HEK293 (cell line): ENCODE measurements around the gene KCNJ1.
A peak's percentile ranks its signal among the peaks of the same experiment; 100 is the strongest.

Experiments
- CTCF ChIA-PET: fragments of 350-600 bp; formaldehyde crosslinking; extraction: SDS; loops from one replicate; lab custom pipeline; 2021; ENCODE audit warnings: antibody characterized with exemption; lab: Yijun Ruan, JAX
- POLR2A ChIA-PET: fragments of 300-600 bp; formaldehyde crosslinking; extraction: SDS; loops from one replicate; lab custom pipeline; 2020; ENCODE audit warnings: antibody characterized with exemption, inconsistent platforms; lab: Yijun Ruan, JAX
- H3K27ac ChIP-seq: fragments of 200-500 bp; sonication (Bioruptor generic); 2 replicates; pipeline ENCODE4 v1.5.1; 2014; ENCODE audit warnings: low read depth, low read length, control low read depth, inconsistent platforms; ENCODE audit errors: extremely low read depth
- H3K36me3 ChIP-seq, 2 experiments: fragments of 200-500 bp in 1 of 2; sonication (Bioruptor generic) in 1 of 2; 1 replicate in 1 of 2; 2 replicates in 1 of 2; pipeline ENCODE4 v1.5.1; 2014 to 2017; ENCODE audit warnings: inconsistent platforms in 2 of 2, low read length in 2 of 2; ENCODE audit not compliant: control insufficient read depth in 2 of 2, insufficient read depth in 1 of 2
- H3K4me1 ChIP-seq: fragments of 200-500 bp; sonication (Bioruptor generic); 2 replicates; pipeline ENCODE4 v1.5.1; 2014; ENCODE audit warnings: mild to moderate bottlenecking, low read length, inconsistent platforms; ENCODE audit not compliant: control insufficient read depth, insufficient read depth
- H3K4me3 ChIP-seq: 2 replicates; pipeline ENCODE4 v1.5.1; 2011; ENCODE audit warnings: low read depth, mild to moderate bottlenecking, control low read depth, low read length, moderate library complexity
- H3K9me3 ChIP-seq: fragments of 200-500 bp; sonication (Bioruptor generic); 2 replicates; pipeline ENCODE4 v1.5.1; 2014; ENCODE audit warnings: low read depth, low read length, inconsistent platforms; ENCODE audit not compliant: control insufficient read depth, insufficient read depth
- CTCF ChIP-seq: fragments of 450-650 bp; formaldehyde crosslinking; IDR thresholded peaks from 2 replicates; pipeline ENCODE4 v1.5.1; 2016; ENCODE audit warnings: missing biosample characterization, missing genetic modification characterization
- IKZF3 ChIP-seq: fragments of 450-650 bp; IDR thresholded peaks from 2 replicates; pipeline ENCODE4 v1.5.0; 2018; ENCODE audit warnings: missing biosample characterization, mild to moderate bottlenecking, missing genetic modification characterization, moderate library complexity
- KLF7 ChIP-seq: fragments of 450-650 bp; formaldehyde crosslinking; IDR thresholded peaks from 2 replicates; pipeline ENCODE4 v1.5.1; 2016; ENCODE audit warnings: missing biosample characterization, missing genetic modification characterization, borderline replicate concordance
- KLF8 ChIP-seq: fragments of 450-650 bp; formaldehyde crosslinking; IDR thresholded peaks from 2 replicates; pipeline ENCODE4 v1.5.1; 2016; ENCODE audit warnings: missing biosample characterization, missing genetic modification characterization
- KLF9 ChIP-seq: fragments of 450-650 bp; formaldehyde crosslinking; IDR thresholded peaks from 2 replicates; pipeline ENCODE4 v1.5.1; 2016; ENCODE audit warnings: missing biosample characterization, missing genetic modification characterization, low read depth
- OSR2 ChIP-seq: fragments of 450-650 bp; formaldehyde crosslinking; IDR thresholded peaks from 2 replicates; pipeline ENCODE4 v1.5.1; 2016; ENCODE audit warnings: missing biosample characterization, missing genetic modification characterization
- REPIN1 ChIP-seq: fragments of 450-650 bp; formaldehyde crosslinking; IDR thresholded peaks from 2 replicates; pipeline ENCODE4 v1.5.1; 2017; ENCODE audit warnings: missing biosample characterization, missing genetic modification characterization, low read depth
- REST ChIP-seq: fragments of 450-650 bp; formaldehyde crosslinking; IDR thresholded peaks from 2 replicates; pipeline ENCODE4 v1.5.1; 2016; ENCODE audit warnings: missing biosample characterization, missing genetic modification characterization
- ZFP41 ChIP-seq: fragments of 450-650 bp; formaldehyde crosslinking; IDR thresholded peaks from 2 replicates; pipeline ENCODE4 v1.5.1; 2016; ENCODE audit warnings: missing biosample characterization, missing genetic modification characterization, borderline replicate concordance
- ZNF221 ChIP-seq: fragments of 450-650 bp; formaldehyde crosslinking; IDR thresholded peaks from 2 replicates; pipeline ENCODE4 v1.5.1; 2017; ENCODE audit warnings: missing biosample characterization, missing genetic modification characterization, borderline replicate concordance
- ZNF23 ChIP-seq: fragments of 450-650 bp; formaldehyde crosslinking; IDR thresholded peaks from 2 replicates; pipeline ENCODE4 v1.5.1; 2016; ENCODE audit warnings: missing biosample characterization, missing genetic modification characterization, borderline replicate concordance
- ZNF350 ChIP-seq: fragments of 450-650 bp; formaldehyde crosslinking; IDR thresholded peaks from 2 replicates; pipeline ENCODE4 v1.5.0; 2017; ENCODE audit warnings: missing biosample characterization, mild to moderate bottlenecking, missing genetic modification characterization
- ZNF354C ChIP-seq: fragments of 450-650 bp; formaldehyde crosslinking; IDR thresholded peaks from 2 replicates; pipeline ENCODE4 v1.5.1; 2016; ENCODE audit warnings: missing biosample characterization, missing genetic modification characterization, low read depth, borderline replicate concordance
- ZNF362 ChIP-seq: fragments of 450-650 bp; formaldehyde crosslinking; IDR thresholded peaks from 2 replicates; pipeline ENCODE4 v1.5.1; 2016; ENCODE audit warnings: missing biosample characterization, missing genetic modification characterization
- ZNF433 ChIP-seq: fragments of 450-650 bp; formaldehyde crosslinking; IDR thresholded peaks from 2 replicates; pipeline ENCODE4 v1.5.1; 2016; ENCODE audit warnings: missing biosample characterization, missing genetic modification characterization, low read depth
- ZNF473 ChIP-seq: fragments of 450-650 bp; formaldehyde crosslinking; IDR thresholded peaks from 2 replicates; pipeline ENCODE4 v1.5.1; 2017; ENCODE audit warnings: missing biosample characterization, missing genetic modification characterization
- ZNF513 ChIP-seq: fragments of 450-650 bp; IDR thresholded peaks from 2 replicates; pipeline ENCODE4 v1.5.1; 2018; ENCODE audit warnings: missing biosample characterization, missing genetic modification characterization
- ZNF670 ChIP-seq: fragments of 450-650 bp; formaldehyde crosslinking; IDR thresholded peaks from 2 replicates; pipeline ENCODE4 v1.5.1; 2016; ENCODE audit warnings: missing biosample characterization, missing genetic modification characterization, low read depth
- ZNF701 ChIP-seq: fragments of 450-650 bp; formaldehyde crosslinking; IDR thresholded peaks from 2 replicates; pipeline ENCODE4 v1.5.1; 2016; ENCODE audit warnings: missing biosample characterization, missing genetic modification characterization
- ZNF747 ChIP-seq: fragments of 450-650 bp; formaldehyde crosslinking; IDR thresholded peaks from 2 replicates; pipeline ENCODE4 v1.5.1; 2016; ENCODE audit warnings: missing biosample characterization, missing genetic modification characterization
- TF ChIP-seq, protein P1 (sequence below): fragments of 450-650 bp; formaldehyde crosslinking; conservative IDR thresholded peaks from 2 replicates; pipeline ENCODE4 v1.5.1; 2016; ENCODE audit warnings: low read depth, missing biosample characterization, missing genetic modification characterization

KCNJ1 gene

GRCh38 chr11:128803011-128803410 lies 64.1 kb downstream of the KCNJ1 start:
- no peak overlapping the region for H3K4me3 ChIP-seq
- TF ChIP-seq KLF9 (tag by site-specific recombination) (no peak), ZNF670 (tag by site-specific recombination) (no peak), ZFP41 (no peak), ZNF473 (tag by site-specific recombination) (no peak), ZNF362 (no peak), ZNF433 (tag by site-specific recombination) (no peak), IKZF3 (tag by site-specific recombination) (no peak), REPIN1 (tag by site-specific recombination) (no peak), ZNF221 (no peak), ZNF701 (tag by site-specific recombination) (no peak), ZNF354C (tag by site-specific recombination) (no peak), ZNF747 (tag by site-specific recombination) (no peak), KLF7 (tag by site-specific recombination) (no peak), ZNF513 (tag by site-specific recombination) (no peak), ZNF23 (tag by site-specific recombination) (no peak)
- TF ChIP-seq, protein P1, sequence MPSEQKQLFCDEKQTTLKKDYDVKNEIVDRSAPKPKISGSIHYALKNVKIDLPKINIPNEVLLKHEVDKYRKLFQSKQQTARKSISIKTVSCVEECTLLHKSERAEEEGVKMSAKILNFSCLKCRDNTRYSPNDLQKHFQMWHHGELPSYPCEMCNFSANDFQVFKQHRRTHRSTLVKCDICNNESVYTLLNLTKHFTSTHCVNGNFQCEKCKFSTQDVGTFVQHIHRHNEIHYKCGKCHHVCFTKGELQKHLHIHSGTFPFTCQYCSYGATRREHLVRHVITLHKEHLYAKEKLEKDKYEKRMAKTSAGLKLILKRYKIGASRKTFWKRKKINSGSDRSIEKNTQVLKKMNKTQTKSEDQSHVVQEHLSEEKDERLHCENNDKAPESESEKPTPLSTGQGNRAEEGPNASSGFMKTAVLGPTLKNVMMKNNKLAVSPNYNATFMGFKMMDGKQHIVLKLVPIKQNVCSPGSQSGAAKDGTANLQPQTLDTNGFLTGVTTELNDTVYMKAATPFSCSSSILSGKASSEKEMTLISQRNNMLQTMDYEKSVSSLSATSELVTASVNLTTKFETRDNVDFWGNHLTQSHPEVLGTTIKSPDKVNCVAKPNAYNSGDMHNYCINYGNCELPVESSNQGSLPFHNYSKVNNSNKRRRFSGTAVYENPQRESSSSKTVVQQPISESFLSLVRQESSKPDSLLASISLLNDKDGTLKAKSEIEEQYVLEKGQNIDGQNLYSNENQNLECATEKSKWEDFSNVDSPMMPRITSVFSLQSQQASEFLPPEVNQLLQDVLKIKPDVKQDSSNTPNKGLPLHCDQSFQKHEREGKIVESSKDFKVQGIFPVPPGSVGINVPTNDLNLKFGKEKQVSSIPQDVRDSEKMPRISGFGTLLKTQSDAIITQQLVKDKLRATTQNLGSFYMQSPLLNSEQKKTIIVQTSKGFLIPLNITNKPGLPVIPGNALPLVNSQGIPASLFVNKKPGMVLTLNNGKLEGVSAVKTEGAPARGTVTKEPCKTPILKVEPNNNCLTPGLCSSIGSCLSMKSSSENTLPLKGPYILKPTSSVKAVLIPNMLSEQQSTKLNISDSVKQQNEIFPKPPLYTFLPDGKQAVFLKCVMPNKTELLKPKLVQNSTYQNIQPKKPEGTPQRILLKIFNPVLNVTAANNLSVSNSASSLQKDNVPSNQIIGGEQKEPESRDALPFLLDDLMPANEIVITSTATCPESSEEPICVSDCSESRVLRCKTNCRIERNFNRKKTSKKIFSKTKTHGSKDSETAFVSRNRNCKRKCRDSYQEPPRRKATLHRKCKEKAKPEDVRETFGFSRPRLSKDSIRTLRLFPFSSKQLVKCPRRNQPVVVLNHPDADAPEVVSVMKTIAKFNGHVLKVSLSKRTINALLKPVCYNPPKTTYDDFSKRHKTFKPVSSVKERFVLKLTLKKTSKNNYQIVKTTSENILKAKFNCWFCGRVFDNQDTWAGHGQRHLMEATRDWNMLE (tag by site-specific recombination), result no peak
- CTCF ChIA-PET, result interaction anchor here (0.6 to 2.2 kb wide), 15 partner anchors 8 to 764 kb away, joined by 3 to 11 read pairs (median 3); no protein-coding TSS in a partner anchor
- H3K27ac ChIP-seq, result no peak overlapping the region
- H3K9me3 ChIP-seq, result no peaks in the 10 kb centered on the region
- H3K36me3 ChIP-seq, result peaks cover 0 to 23% of the 10 kb centered on the region in 2 experiments; a peak in 1 of 3 replicates
- POLR2A ChIA-PET, result no interaction called here
- H3K4me1 ChIP-seq, result no peaks in the 10 kb centered on the region

DNA sequence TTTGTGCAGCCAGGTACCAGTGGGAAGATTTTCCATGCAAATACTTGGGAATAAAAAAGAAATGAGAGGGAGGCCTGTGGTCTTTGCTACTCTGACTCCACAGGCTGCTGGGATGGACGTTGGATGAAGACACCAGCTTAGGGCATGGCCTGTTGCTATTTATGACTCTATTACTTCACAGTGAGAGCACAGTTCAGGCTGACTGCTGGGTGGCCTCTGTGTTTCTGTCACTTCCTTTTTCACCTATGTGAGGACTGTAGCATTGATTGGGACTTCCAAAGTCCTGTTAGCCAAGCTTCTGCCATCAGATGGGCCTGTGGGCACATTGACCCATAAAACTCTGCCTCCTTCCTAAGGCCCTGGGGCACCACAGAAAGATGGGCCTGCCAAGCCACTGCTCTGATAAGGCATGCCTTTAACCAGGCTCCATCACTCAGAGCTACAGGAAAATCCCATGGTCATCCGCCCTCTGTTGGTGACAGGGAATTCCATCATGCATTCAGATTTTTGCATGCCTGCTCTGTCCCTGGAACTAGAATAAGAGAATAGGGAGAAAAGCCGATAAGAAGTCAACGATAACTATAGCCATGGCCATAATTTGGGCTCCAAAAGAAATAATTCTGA lies 64.6 kb downstream of the KCNJ1 start:
- Histone ChIP-seq H3K27ac (no peak overlapping the region), H3K9me3 (no peaks in the 10 kb centered on the region), H3K36me3 (peaks cover 0 to 23% of the 10 kb centered on the region in 2 experiments; a peak in 1 of 3 replicates), H3K4me3 (no peak overlapping the region), H3K4me1 (no peaks in the 10 kb centered on the region)
- TF ChIP-seq REST (tag by site-specific recombination) (no peak), KLF8 (tag by site-specific recombination) (no peak), CTCF (tag by site-specific recombination) (0 out of 2 replicates have a peak, but pooled peaks have one; percentile 21), ZNF350 (tag by site-specific recombination) (no peak), OSR2 (no peak)
- ChIA-PET CTCF (interaction anchor here (0.6 to 2.2 kb wide), 15 partner anchors 8 to 763 kb away, joined by 3 to 11 read pairs (median 3); no protein-coding TSS in a partner anchor), POLR2A (no interaction called here)
